ENCODE results near the gene FEM1C. TPM values are rescaled to one million over a fixed set of nuclear protein-coding genes. Genes with fewer than 3 reads are reported as not detected.

Gene FEM1C
- total and polyA plus RNA-seq, 9 of the 15 experiments (the other 6 are each of a cell fraction or from before 2014, with no cell fraction given) = 1.4 to 9.3 (median 4.3) TPM

DNA sequence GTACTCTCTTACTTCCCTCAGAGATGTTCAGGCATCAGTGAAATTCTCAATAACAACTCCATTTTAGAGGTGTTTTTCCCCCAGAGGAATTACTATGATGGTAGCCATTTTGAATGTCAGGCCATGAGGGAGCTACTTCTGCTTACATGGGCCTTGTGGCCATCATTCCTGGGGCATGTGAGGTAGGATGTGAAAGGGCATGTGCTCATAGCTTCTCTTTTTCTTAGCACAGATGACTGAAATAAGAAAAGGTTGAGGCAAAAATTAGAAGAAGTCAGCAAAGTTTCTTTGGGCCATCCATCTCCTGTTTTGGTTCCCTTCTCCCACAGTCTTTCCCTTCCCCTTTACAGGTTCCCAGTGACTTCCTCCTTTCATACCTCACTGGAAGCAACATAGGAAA lies 68.8 kb downstream of the FEM1C start:
- no peak overlapping the region for H3K27ac ChIP-seq (ENCODE audit: extremely low read depth, low read depth, low read length)
- intact Hi-C loops (cut with micrococcal nuclease) (no loop called here), in situ Hi-C loops (cut with MboI) (no loop called here)
- H3K4me1 ChIP-seq (replicated peaks in 1 of 2; ENCODE audit: control insufficient read depth in 2 of 2, insufficient read depth in 2 of 2, low read length in 2 of 2) = no peaks in the 10 kb centered on the region
- CTCF ChIA-PET (ENCODE audit: low intra/inter-chr PET ratio) = no interaction called here
- H4K20me1 ChIP-seq (replicated peaks; ENCODE audit: control insufficient read depth, insufficient read depth, low read length) = no peaks in the 10 kb centered on the region
- H3K4me2 ChIP-seq (ENCODE audit: insufficient read depth, low read length) = no peak overlapping the region
- DNase-seq (ENCODE audit: extremely low read depth in 1 of 4, low spot score in 3 of 4) (no peak), ATAC-seq (no peak), FAIRE-seq (no peak)
- peaks cover 0 to 5% of the 10 kb centered on the region in 2 experiments; a peak in 2 of 5 replicates for H3K27me3 ChIP-seq (ENCODE audit: control insufficient read depth in 2 of 2, insufficient read depth in 2 of 2, low read length in 2 of 2)
- H3K4me3 ChIP-seq = no peak overlapping the region
- no peaks in the 10 kb centered on the region for H3K9me3 ChIP-seq (replicated peaks; ENCODE audit: control insufficient read depth, insufficient read depth, low read depth, low read length)
- H3K79me2 ChIP-seq (ENCODE audit: control insufficient read depth, insufficient read depth, low read length) = no peaks in the 10 kb centered on the region
- TF ChIP-seq TCFL5 (CRISPR knock-in tag; conservative IDR thresholded peaks at IDR 0.05) (no peak), BDP1 (IDR thresholded peaks at IDR 0.05; ENCODE audit: insufficient read depth, insufficient read length) (no peak), EP400 (IDR thresholded peaks at IDR 0.05) (no peak), NEUROD1 (IDR thresholded peaks at IDR 0.05; ENCODE audit: borderline replicate concordance, low read depth, low read length, partially characterized antibody) (no peak), NONO (IDR thresholded peaks at IDR 0.05; ENCODE audit: low read depth in 2 of 2, low read length in 1 of 2) (no peak), ZC3H11A (IDR thresholded peaks at IDR 0.05; ENCODE audit: low read depth, low read length) (no peak), OTX1 (CRISPR knock-in tag; IDR thresholded peaks at IDR 0.05) (no peak), HDAC2 (IDR thresholded peaks at IDR 0.05) (no peak), ZNF197 (CRISPR knock-in tag; IDR thresholded peaks at IDR 0.05; ENCODE audit: low read depth) (no peak), SMARCA5 (IDR thresholded peaks at IDR 0.05) (no peak), SRF (CRISPR knock-in tag; IDR thresholded peaks at IDR 0.05) (no peak), POLR2G (IDR thresholded peaks at IDR 0.05; ENCODE audit: low read depth, low read length) (no peak), HLTF (IDR thresholded peaks at IDR 0.05) (no peak)
- TF ChIP-seq, protein P1, sequence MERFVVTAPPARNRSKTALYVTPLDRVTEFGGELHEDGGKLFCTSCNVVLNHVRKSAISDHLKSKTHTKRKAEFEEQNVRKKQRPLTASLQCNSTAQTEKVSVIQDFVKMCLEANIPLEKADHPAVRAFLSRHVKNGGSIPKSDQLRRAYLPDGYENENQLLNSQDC (CRISPR knock-in tag; IDR thresholded peaks at IDR 0.05) = no peak
- no peak overlapping the region for H3K9ac ChIP-seq (ENCODE audit: insufficient read depth in 1 of 2, low read depth in 2 of 2, low read length in 2 of 2)
- no peaks in the 10 kb centered on the region for H3K36me3 ChIP-seq (ENCODE audit: control insufficient read depth, insufficient read depth, low read length)
- no peak overlapping the region for H2AFZ ChIP-seq (ENCODE audit: low read depth, low read length)
- BruUV-seq (replicated peaks) = no TSS peak
- H3K9me1 ChIP-seq (ENCODE audit: control insufficient read depth, insufficient read depth, low read length) = no peaks in the 10 kb centered on the region
- POLR2A ChIA-PET = interaction anchor here (0.6 kb wide), 1 partner anchor 132 kb away, joined by 3 read pairs; no protein-coding TSS in a partner anchor
